Measurements from ENCODE around the gene THPO. TPM values are rescaled to one million over a fixed set of nuclear protein-coding genes. Genes with fewer than 3 reads are reported as not detected.

Gene THPO
- total and polyA plus RNA-seq, 2 donors (not counting 1 experiment from before 2014, with no cell fraction given), result not detected

GRCh38 chr3:184417619-184418327 lies 39.8 kb upstream of the THPO start:
- Histone ChIP-seq H3K9ac (ENCODE audit: low read length) (no peak overlapping the region), H2AFZ (ENCODE audit: insufficient read depth, low read depth, low read length, poor library complexity, severe bottlenecking) (no peak overlapping the region), H3K4me1 (ENCODE audit: control insufficient read depth in 2 of 2, insufficient read depth in 2 of 2, low read length in 2 of 2) (no peaks in the 10 kb centered on the region), H3K27ac (ENCODE audit: low read length in 2 of 2) (no peak overlapping the region), H3K36me3 (replicated peaks in 1 of 2; ENCODE audit: control extremely low read depth in 1 of 2, control insufficient read depth in 1 of 2, extremely low read depth in 1 of 2, insufficient read depth in 2 of 2, low read length in 1 of 2) (no peaks in the 10 kb centered on the region), H3K4me3 (ENCODE audit: control extremely low read depth in 1 of 5, extremely low read depth in 1 of 5, insufficient read depth in 1 of 5, low read depth in 2 of 5, low read length in 4 of 5) (no peak overlapping the region), H4K20me1 (ENCODE audit: control insufficient read depth, insufficient read depth, low read length, poor library complexity, severe bottlenecking) (no peaks in the 10 kb centered on the region), H3K9me3 (ENCODE audit: control extremely low read depth in 1 of 3, control insufficient read depth in 2 of 3, insufficient read depth in 1 of 3, low read length in 2 of 3) (no peaks in the 10 kb centered on the region), H3K27me3 (replicated peaks in 1 of 4; ENCODE audit: control extremely low read depth in 1 of 4, control insufficient read depth in 3 of 4, insufficient read depth in 4 of 4, low read length in 3 of 4) (no peaks in the 10 kb centered on the region), H3K4me2 (replicated peaks; ENCODE audit: low read depth, low read length, poor library complexity, severe bottlenecking) (no peak overlapping the region), H3K79me2 (ENCODE audit: control insufficient read depth, insufficient read depth, low read length) (no peaks in the 10 kb centered on the region)
- H3K4me3 Mint-ChIP-seq, result no peak overlapping the region
- CTCF ChIA-PET, result interaction anchor here (0.6 to 4.0 kb wide), 7 partner anchors 43 to 524 kb away, joined by 3 to 54 read pairs (median 3); no protein-coding TSS in a partner anchor
- TF ChIP-seq CTCF (IDR thresholded peaks at IDR 0.05) (peak; percentile 82), EZH2 (IDR thresholded peaks at IDR 0.05; ENCODE audit: borderline replicate concordance, insufficient read depth, low read depth, low read length, poor library complexity, severe bottlenecking) (no peak)
- POLR2A ChIA-PET, result interaction anchor here (0.7 kb wide), 1 partner anchor 96 kb away, joined by 5 read pairs; no protein-coding TSS in a partner anchor
- no peak overlapping the region for H3K27ac Mint-ChIP-seq
- DNase-seq (peak; percentile 86), ATAC-seq (ENCODE audit: low read depth) (peak; percentile 99)
- no peaks in the 10 kb centered on the region for H3K9me3 Mint-ChIP-seq (ENCODE audit: insufficient read depth)
- no peaks in the 10 kb centered on the region for H3K4me1 Mint-ChIP-seq
- intact Hi-C loops (cut with micrococcal nuclease), result loop anchor here (1.0 kb wide), 1 partner anchor 96 kb away; no protein-coding TSS in a partner anchor
- H3K27me3 Mint-ChIP-seq, result peaks cover 4% of the 10 kb centered on the region
- 26% methylated on average over 10 of the region's 14 CpGs for WGBS (ENCODE audit: insufficient coverage)

GRCh38 chr3:184415203-184415490 lies 37.1 kb upstream of the THPO start:
- TF ChIP-seq CTCF (IDR thresholded peaks at IDR 0.05) (no peak), EZH2 (IDR thresholded peaks at IDR 0.05; ENCODE audit: borderline replicate concordance, insufficient read depth, low read depth, low read length, poor library complexity, severe bottlenecking) (no peak)
- POLR2A ChIA-PET, result interaction anchor here (0.7 kb wide), 1 partner anchor 102 kb away, joined by 7 read pairs; no protein-coding TSS in a partner anchor
- CTCF ChIA-PET, result interaction anchor here (4.0 kb wide), 1 partner anchor 98 kb away, joined by 54 read pairs; no protein-coding TSS in a partner anchor
- H3K4me1 ChIP-seq (ENCODE audit: control insufficient read depth in 2 of 2, insufficient read depth in 2 of 2, low read length in 2 of 2), result no peaks in the 10 kb centered on the region
- no peaks in the 10 kb centered on the region for H4K20me1 ChIP-seq (ENCODE audit: control insufficient read depth, insufficient read depth, low read length, poor library complexity, severe bottlenecking)
- Mint-ChIP-seq H3K4me3 (no peak overlapping the region), H3K4me1 (no peaks in the 10 kb centered on the region), H3K9me3 (ENCODE audit: insufficient read depth) (no peaks in the 10 kb centered on the region), H3K27me3 (peaks cover 8% of the 10 kb centered on the region), H3K27ac (no peak overlapping the region)
- intact Hi-C loops (cut with micrococcal nuclease), result no loop called here
- no peaks in the 10 kb centered on the region for H3K9me3 ChIP-seq (ENCODE audit: control extremely low read depth in 1 of 3, control insufficient read depth in 2 of 3, insufficient read depth in 1 of 3, low read length in 2 of 3)
- no peak overlapping the region for H2AFZ ChIP-seq (ENCODE audit: insufficient read depth, low read depth, low read length, poor library complexity, severe bottlenecking)
- no peak for ATAC-seq (ENCODE audit: low read depth)
- H3K9ac ChIP-seq (ENCODE audit: low read length), result no peak overlapping the region
- no peak overlapping the region for H3K27ac ChIP-seq (ENCODE audit: low read length in 2 of 2)
- no peaks in the 10 kb centered on the region for H3K36me3 ChIP-seq (replicated peaks in 1 of 2; ENCODE audit: control extremely low read depth in 1 of 2, control insufficient read depth in 1 of 2, extremely low read depth in 1 of 2, insufficient read depth in 2 of 2, low read length in 1 of 2)
- H3K4me2 ChIP-seq (replicated peaks; ENCODE audit: low read depth, low read length, poor library complexity, severe bottlenecking), result no peak overlapping the region
- no peaks in the 10 kb centered on the region for H3K79me2 ChIP-seq (ENCODE audit: control insufficient read depth, insufficient read depth, low read length)
- no peak overlapping the region for H3K4me3 ChIP-seq (ENCODE audit: control extremely low read depth in 1 of 5, extremely low read depth in 1 of 5, insufficient read depth in 1 of 5, low read depth in 2 of 5, low read length in 4 of 5)
- no CpG with 5 or more reads among the region's 4 CpGs for WGBS (ENCODE audit: insufficient coverage)
- no peak for DNase-seq
- H3K27me3 ChIP-seq (replicated peaks in 1 of 4; ENCODE audit: control extremely low read depth in 1 of 4, control insufficient read depth in 3 of 4, insufficient read depth in 4 of 4, low read length in 3 of 4), result peaks cover 0 to 3% (median 0%) of the 10 kb centered on the region in 4 experiments
